Osteoblast (primary cell): ENCODE measurements around the gene TTLL9. TPM values are rescaled to one million over a fixed set of nuclear protein-coding genes. Genes with fewer than 3 reads are reported as not detected.

Experiments used
- DNase-seq: peaks from one replicate; pipeline ENCODE4 v3.0.0; 2011; ENCODE audit warnings: low spot score, mixed read lengths; ENCODE audit not compliant: insufficient read length; ENCODE audit errors: missing footprints
- H2AFZ ChIP-seq: 2 replicates; pipeline ENCODE4 v1.6.0; 2011; ENCODE audit warnings: mild to moderate bottlenecking, low read length
- H3K27ac ChIP-seq: 2 replicates; pipeline ENCODE4 v1.5.1; 2011; ENCODE audit warnings: mild to moderate bottlenecking, low read depth, low read length, moderate library complexity
- H3K27me3 ChIP-seq: 2 replicates; pipeline ENCODE4 v1.6.0; 2012; ENCODE audit warnings: mild to moderate bottlenecking, control low read depth, inconsistent platforms, low read length, moderate library complexity; ENCODE audit not compliant: insufficient read depth
- H3K36me3 ChIP-seq: 2 replicates; pipeline ENCODE4 v1.5.1; 2011; ENCODE audit warnings: mild to moderate bottlenecking, low read length, control low read depth, moderate library complexity; ENCODE audit not compliant: insufficient read depth
- H3K4me1 ChIP-seq: 2 replicates; pipeline ENCODE4 v1.5.1; 2011; ENCODE audit warnings: mild to moderate bottlenecking, low read length, control low read depth, moderate library complexity; ENCODE audit not compliant: insufficient read depth
- H3K4me2 ChIP-seq: 2 replicates; pipeline ENCODE4 v1.6.0; 2011; ENCODE audit warnings: mild to moderate bottlenecking, low read length; ENCODE audit not compliant: insufficient read depth
- H3K4me3 ChIP-seq: fragments of 200-600 bp; sonication (generic); 3 replicates; pipeline ENCODE4 v1.5.1; 2012; ENCODE audit warnings: mild to moderate bottlenecking, low read length, inconsistent platforms; ENCODE audit not compliant: insufficient read depth
- H3K79me2 ChIP-seq: 2 replicates; pipeline ENCODE4 v1.6.0; 2012; ENCODE audit warnings: mild to moderate bottlenecking, low read length, control low read depth, inconsistent platforms; ENCODE audit not compliant: insufficient read depth
- H3K9me3 ChIP-seq: 2 replicates; pipeline ENCODE4 v1.5.1; 2011; ENCODE audit warnings: low read depth, low read length, control low read depth
- H4K20me1 ChIP-seq: 2 replicates; pipeline ENCODE4 v1.6.0; 2012; ENCODE audit warnings: mild to moderate bottlenecking, low read length, control low read depth; ENCODE audit not compliant: insufficient read depth
- total RNA-seq: library from RNA; depleted of rRNA; stranded (reverse); fragments of >200 nt; gene quantifications from 2 replicates; pipeline ENCODE4 v1.2.3, GENCODE V29; 2012
- TF ChIP-seq, protein P1 (sequence below): IDR thresholded peaks from 2 replicates; pipeline ENCODE4 v1.5.1; 2011; ENCODE audit warnings: mild to moderate bottlenecking, low read depth, low read length, moderate library complexity; ENCODE audit errors: extremely low read depth

The TTLL9 gene
- total RNA-seq, 1 donor = 0.72 TPM

- Histone ChIP-seq H3K79me2 (no peaks in the 10 kb centered on the region), H3K4me3 (no peak overlapping the region), H3K36me3 (no peaks in the 10 kb centered on the region), H3K9me3 (no peaks in the 10 kb centered on the region), H3K4me2 (no peak overlapping the region), H2AFZ (no peak overlapping the region), H3K4me1 (peaks cover 3% of the 10 kb centered on the region), H3K27ac (no peak overlapping the region), H4K20me1 (peaks cover 3% of the 10 kb centered on the region), H3K27me3 (peaks cover 34% of the 10 kb centered on the region)
- TF ChIP-seq, protein P1, sequence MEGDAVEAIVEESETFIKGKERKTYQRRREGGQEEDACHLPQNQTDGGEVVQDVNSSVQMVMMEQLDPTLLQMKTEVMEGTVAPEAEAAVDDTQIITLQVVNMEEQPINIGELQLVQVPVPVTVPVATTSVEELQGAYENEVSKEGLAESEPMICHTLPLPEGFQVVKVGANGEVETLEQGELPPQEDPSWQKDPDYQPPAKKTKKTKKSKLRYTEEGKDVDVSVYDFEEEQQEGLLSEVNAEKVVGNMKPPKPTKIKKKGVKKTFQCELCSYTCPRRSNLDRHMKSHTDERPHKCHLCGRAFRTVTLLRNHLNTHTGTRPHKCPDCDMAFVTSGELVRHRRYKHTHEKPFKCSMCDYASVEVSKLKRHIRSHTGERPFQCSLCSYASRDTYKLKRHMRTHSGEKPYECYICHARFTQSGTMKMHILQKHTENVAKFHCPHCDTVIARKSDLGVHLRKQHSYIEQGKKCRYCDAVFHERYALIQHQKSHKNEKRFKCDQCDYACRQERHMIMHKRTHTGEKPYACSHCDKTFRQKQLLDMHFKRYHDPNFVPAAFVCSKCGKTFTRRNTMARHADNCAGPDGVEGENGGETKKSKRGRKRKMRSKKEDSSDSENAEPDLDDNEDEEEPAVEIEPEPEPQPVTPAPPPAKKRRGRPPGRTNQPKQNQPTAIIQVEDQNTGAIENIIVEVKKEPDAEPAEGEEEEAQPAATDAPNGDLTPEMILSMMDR = no peak
- peak; percentile 61 for DNase-seq
Measured at GRCh38 chr20:31864521-31865400, 5.7 kb upstream of the TTLL9 start.

DNA sequence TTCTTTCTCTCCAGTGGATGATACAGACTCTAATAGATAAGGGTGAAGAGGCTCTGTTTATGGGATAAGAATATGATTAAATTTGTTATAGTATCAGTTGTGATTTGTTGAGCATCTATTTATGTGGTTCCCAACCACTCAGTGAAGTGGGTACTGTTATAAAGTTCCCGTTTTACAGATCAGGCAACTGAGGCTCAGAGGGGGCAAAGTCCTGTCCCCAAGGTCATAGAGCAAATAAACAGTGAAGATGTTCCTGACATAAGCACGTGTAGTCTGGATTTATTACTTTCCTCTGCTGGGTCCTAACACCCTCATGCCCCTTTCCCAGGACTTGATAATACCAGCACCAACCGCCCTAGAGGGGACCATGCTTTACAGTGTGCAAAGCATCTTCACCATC, 4.2 kb upstream of the TTLL9 start:
- Histone ChIP-seq H3K4me3 (no peak overlapping the region), H3K79me2 (no peaks in the 10 kb centered on the region), H4K20me1 (peaks cover 3% of the 10 kb centered on the region), H2AFZ (no peak overlapping the region), H3K9me3 (no peaks in the 10 kb centered on the region), H3K27ac (no peak overlapping the region), H3K36me3 (no peaks in the 10 kb centered on the region), H3K4me2 (no peak overlapping the region), H3K4me1 (peaks cover 3% of the 10 kb centered on the region), H3K27me3 (peaks cover 33% of the 10 kb centered on the region)
- TF ChIP-seq, protein P1 = no peak
- no peak for DNase-seq

- Histone ChIP-seq H3K79me2 (no peaks in the 10 kb centered on the region), H3K27me3 (peaks cover 37% of the 10 kb centered on the region), H3K4me1 (peaks cover 3% of the 10 kb centered on the region), H3K4me2 (no peak overlapping the region), H4K20me1 (peaks cover 3% of the 10 kb centered on the region), H3K4me3 (no peak overlapping the region), H2AFZ (no peak overlapping the region), H3K27ac (no peak overlapping the region), H3K9me3 (no peaks in the 10 kb centered on the region), H3K36me3 (no peaks in the 10 kb centered on the region)
- no peak for DNase-seq
- TF ChIP-seq, protein P1 = no peak
Measured at GRCh38 chr20:31868853-31869672, 1.4 kb upstream of the TTLL9 start.

- Histone ChIP-seq H3K79me2 (no peaks in the 10 kb centered on the region), H3K27me3 (peaks cover 37% of the 10 kb centered on the region), H4K20me1 (peaks cover 3% of the 10 kb centered on the region), H3K4me3 (peak overlapping the region; percentile 68), H3K9me3 (no peaks in the 10 kb centered on the region), H3K27ac (no peak overlapping the region), H2AFZ (peak overlapping the region; percentile 87), H3K36me3 (no peaks in the 10 kb centered on the region), H3K4me1 (peaks cover 3% of the 10 kb centered on the region), H3K4me2 (peak overlapping the region; percentile 88)
- no peak for DNase-seq
- TF ChIP-seq, protein P1 = no peak
Measured at GRCh38 chr20:31869673-31869941, 827 bp upstream of the TTLL9 start.
